Testis (tissue), 3 donors: ENCODE data around the gene NAV3. TPM values are rescaled to one million over a fixed set of nuclear protein-coding genes. Genes with fewer than 3 reads are reported as not detected.

Source experiments
- DNase-seq: peaks from one replicate; pipeline ENCODE4 v3.0.0-alpha.2; 2019
- H3K27ac ChIP-seq, 2 donors: fragments of 200-600 bp; sonication (generic); one replicate each; pipeline ENCODE4 v1.5.1; 2019
- H3K27me3 ChIP-seq: fragments of 200-600 bp; sonication (generic); one replicate; pipeline ENCODE4 v1.5.1; 2019
- H3K36me3 ChIP-seq: fragments of 200-600 bp; sonication (generic); one replicate; pipeline ENCODE4 v1.5.1; 2017; ENCODE audit warnings: low read depth; ENCODE audit errors: missing control alignments
- H3K4me1 ChIP-seq: fragments of 200-600 bp; sonication (generic); one replicate; pipeline ENCODE4 v1.5.1; 2019
- H3K4me3 ChIP-seq, 2 donors: fragments of 200-600 bp; sonication (generic); one replicate each; pipeline ENCODE4 v1.5.1; 2017 to 2019
- H3K9me3 ChIP-seq: fragments of 200-600 bp; sonication (generic); one replicate; pipeline ENCODE4 v1.5.1; 2017
- POLR2A ChIP-seq: fragments of 450-650 bp; IDR thresholded peaks from one replicate; pipeline ENCODE4 v1.6.1; 2017; ENCODE audit warnings: antibody characterized with exemption, mild to moderate bottlenecking, moderate library complexity
- WGBS, 2 donors: methylation state at CpG; one replicate each; pipeline ENCODE4 v1.1.5; 2018; 5-methylcytosine and 5-hydroxymethylcytosine counted together
- intact Hi-C: fragments of 100-400 bp; cut with DNase I; formaldehyde crosslinking; loops from one replicate; pipeline ENCODE4 v1.15.1; 2023; ENCODE audit warnings: low total_unique reads
- polyA plus RNA-seq: library from polyadenylated mRNA; stranded (reverse); fragments of 350-450 nt; fragmentation: Illumina TruSeq; extraction: RNeasy Lipid Tissue Mini Kit (QIAGEN cat#74804); gene quantifications from one replicate; pipeline ENCODE4 v1.2.3, GENCODE V29; 2014; ENCODE audit warnings: low read depth, low replicate concordance; ENCODE audit not compliant: insufficient read depth
- total RNA-seq, 2 donors: library from RNA; depleted of rRNA; stranded (reverse); fragments of >200 nt; gene quantifications; one replicate each; pipeline ENCODE4 v1.2.3, GENCODE V29; 2016
- TF ChIP-seq, protein P1 (sequence below), 3 experiments: fragments of 450-650 bp in 2 of 3; fragments of 200-600 bp in 1 of 3; sonication (generic) in 1 of 3; IDR thresholded peaks; one replicate each; pipeline ENCODE4 v1.5.1; 2016 to 2019; ENCODE audit warnings: antibody characterized with exemption in 3 of 3, mild to moderate bottlenecking in 2 of 3, moderate library complexity in 1 of 3

NAV3 gene
- total and polyA plus RNA-seq, 3 donors from 2014 or later, result 6.4 to 21.9 (median 20.0) TPM

DNA sequence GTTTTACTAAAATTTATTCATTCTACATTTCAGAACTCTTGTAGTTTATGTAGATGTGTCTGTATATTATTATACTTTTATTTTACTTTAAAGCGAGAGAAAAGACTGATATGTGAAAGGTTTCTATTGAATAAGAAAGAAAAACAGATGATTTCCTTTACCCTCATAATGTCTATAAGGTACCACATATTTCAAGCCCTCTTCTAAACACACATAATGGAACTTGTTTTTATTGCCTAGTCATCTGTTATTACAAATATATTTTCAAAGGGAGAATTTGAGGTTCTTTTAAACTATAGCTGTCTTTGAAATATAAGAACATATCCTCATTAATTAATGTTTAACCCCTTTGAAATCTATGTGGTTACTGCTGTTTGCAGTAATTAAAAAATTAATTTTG lies 34.5 kb downstream of the NAV3 start:
- H3K27ac ChIP-seq, result no peak overlapping the region
- H3K4me1 ChIP-seq, result no peaks in the 10 kb centered on the region
- H3K4me3 ChIP-seq, result no peak overlapping the region
- H3K27me3 ChIP-seq, result no peaks in the 10 kb centered on the region
- DNase-seq, result no peak
- intact Hi-C loops, result no loop called here
- TF ChIP-seq POLR2A, result no peak
- TF ChIP-seq, protein P1, sequence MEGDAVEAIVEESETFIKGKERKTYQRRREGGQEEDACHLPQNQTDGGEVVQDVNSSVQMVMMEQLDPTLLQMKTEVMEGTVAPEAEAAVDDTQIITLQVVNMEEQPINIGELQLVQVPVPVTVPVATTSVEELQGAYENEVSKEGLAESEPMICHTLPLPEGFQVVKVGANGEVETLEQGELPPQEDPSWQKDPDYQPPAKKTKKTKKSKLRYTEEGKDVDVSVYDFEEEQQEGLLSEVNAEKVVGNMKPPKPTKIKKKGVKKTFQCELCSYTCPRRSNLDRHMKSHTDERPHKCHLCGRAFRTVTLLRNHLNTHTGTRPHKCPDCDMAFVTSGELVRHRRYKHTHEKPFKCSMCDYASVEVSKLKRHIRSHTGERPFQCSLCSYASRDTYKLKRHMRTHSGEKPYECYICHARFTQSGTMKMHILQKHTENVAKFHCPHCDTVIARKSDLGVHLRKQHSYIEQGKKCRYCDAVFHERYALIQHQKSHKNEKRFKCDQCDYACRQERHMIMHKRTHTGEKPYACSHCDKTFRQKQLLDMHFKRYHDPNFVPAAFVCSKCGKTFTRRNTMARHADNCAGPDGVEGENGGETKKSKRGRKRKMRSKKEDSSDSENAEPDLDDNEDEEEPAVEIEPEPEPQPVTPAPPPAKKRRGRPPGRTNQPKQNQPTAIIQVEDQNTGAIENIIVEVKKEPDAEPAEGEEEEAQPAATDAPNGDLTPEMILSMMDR (IDR thresholded peaks at IDR 0.05), result no peak
- H3K36me3 ChIP-seq, result no peaks in the 10 kb centered on the region
- 92 to 95% methylated on average over 1 of the region's 1 CpG for whole genome bisulfite sequencing, 2 donors
- H3K9me3 ChIP-seq, result no peaks in the 10 kb centered on the region

DNA sequence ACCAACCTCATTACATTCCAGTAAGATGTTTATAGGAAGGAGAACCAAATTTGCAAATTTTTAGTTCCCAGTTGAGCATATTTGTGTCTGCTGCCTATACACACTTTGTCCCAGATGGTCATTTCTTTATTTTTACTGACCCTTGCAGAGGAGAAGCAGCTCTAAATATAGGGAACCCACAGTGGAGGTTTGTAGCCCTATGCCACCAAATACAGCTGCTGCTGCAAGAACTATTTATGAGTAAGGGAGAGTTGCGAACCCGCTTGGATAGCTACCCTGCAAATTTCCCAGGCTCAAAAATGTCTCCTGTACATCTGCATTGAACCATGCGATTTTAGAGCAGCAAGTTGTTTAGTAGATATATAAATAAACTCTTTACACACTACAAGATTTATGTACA lies 48.2 kb downstream of the NAV3 start:
- Histone ChIP-seq H3K9me3 (no peaks in the 10 kb centered on the region), H3K27ac (no peak overlapping the region), H3K4me1 (no peaks in the 10 kb centered on the region), H3K4me3 (no peak overlapping the region), H3K27me3 (no peaks in the 10 kb centered on the region), H3K36me3 (no peaks in the 10 kb centered on the region)
- no peak for DNase-seq
- TF ChIP-seq, protein P1 (IDR thresholded peaks at IDR 0.05), result no peak
- no peak for TF ChIP-seq POLR2A
- intact Hi-C loops, result no loop called here
- WGBS, 2 donors, result 82 to 84% methylated on average over 3 of the region's 3 CpGs

DNA sequence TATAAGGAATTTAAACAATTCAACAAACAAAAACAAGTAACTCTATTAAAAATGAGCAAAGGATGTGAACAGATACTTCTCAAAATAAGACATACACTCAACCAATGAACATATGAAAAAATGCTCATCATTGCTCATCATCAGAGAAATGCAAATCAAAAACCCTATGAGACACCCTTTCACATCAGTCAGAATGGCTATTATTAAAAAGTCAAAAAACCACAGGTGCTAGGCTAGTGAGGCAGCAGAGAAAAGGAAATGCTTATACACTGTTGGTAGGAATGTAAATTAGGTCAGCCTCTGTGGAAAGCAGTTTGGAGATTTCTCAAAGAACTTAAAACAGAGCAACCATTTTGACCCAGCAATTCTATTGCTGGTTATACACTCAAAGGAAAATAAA lies 52.0 kb downstream of the NAV3 start:
- TF ChIP-seq POLR2A, result no peak
- TF ChIP-seq, protein P1 (IDR thresholded peaks at IDR 0.05), result no peak
- intact Hi-C loops, result no loop called here
- Histone ChIP-seq H3K36me3 (no peaks in the 10 kb centered on the region), H3K4me1 (no peaks in the 10 kb centered on the region), H3K4me3 (no peak overlapping the region), H3K27ac (no peak overlapping the region), H3K9me3 (no peaks in the 10 kb centered on the region), H3K27me3 (no peaks in the 10 kb centered on the region)
- no peak for DNase-seq

DNA sequence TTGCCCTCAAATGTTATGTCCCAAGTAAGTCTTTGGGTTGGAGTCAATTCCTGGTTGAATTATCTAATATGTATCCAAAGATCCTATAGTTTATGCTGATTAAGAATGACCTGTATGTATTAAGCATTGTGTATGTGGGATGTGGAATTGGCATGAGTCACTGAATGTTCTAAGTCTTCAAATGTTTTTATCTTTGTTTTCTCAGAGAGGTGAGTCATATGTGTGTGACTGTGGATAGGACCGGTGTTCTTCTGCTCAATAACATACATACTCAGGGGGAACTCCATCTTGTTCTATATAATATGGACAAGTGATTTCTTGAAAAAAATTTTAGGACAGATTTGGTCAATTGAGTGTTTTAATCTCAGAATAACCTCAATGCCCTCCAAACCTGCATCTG lies 57.9 kb downstream of the NAV3 start:
- WGBS, 2 donors, result 73 to 74% methylated on average over 1 of the region's 1 CpG
- no peaks in the 10 kb centered on the region for H3K9me3 ChIP-seq
- H3K27me3 ChIP-seq, result no peaks in the 10 kb centered on the region
- DNase-seq, result no peak
- no peak overlapping the region for H3K27ac ChIP-seq
- intact Hi-C loops, result no loop called here
- no peaks in the 10 kb centered on the region for H3K36me3 ChIP-seq
- H3K4me1 ChIP-seq, result no peaks in the 10 kb centered on the region
- H3K4me3 ChIP-seq, result no peak overlapping the region
- no peak for TF ChIP-seq POLR2A
- TF ChIP-seq, protein P1 (IDR thresholded peaks at IDR 0.05), result no peak

DNA sequence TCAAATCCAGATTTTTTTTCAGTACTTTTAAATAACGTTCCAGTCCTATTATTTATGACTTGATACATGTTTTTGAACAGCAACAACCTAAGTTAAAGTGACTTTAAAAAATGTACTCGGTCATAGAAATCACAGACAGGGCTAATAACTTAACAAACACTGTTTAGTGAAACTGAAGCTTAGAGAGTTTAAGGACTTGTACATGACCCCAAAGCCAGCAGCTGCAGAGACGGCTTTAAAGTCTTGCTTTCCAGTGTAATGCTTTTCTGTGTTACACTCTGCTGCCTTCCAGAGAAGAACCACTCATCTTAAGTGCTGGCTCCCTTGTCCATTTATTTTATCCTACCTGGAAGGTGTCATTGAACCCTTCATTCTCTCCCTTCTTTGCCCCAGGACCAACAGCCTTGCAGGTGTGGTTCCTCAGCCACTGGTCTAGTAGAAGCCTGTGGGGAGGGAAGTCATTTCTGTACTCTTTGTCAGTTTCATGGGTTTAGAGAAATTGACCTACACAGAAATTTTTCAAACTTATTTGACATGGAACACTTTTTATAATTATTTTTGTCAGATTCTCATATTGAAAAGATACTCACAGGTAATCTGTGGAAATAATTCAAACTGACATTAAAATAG lies 60.9 kb downstream of the NAV3 start:
- Histone ChIP-seq H3K27ac (no peak overlapping the region), H3K9me3 (no peaks in the 10 kb centered on the region), H3K36me3 (no peaks in the 10 kb centered on the region), H3K27me3 (no peaks in the 10 kb centered on the region), H3K4me1 (no peaks in the 10 kb centered on the region), H3K4me3 (no peak overlapping the region)
- DNase-seq, result no peak
- intact Hi-C loops, result no loop called here
- TF ChIP-seq, protein P1 (IDR thresholded peaks at IDR 0.05), result no peak
- no peak for TF ChIP-seq POLR2A
- WGBS, 2 donors, result 62 to 72% methylated on average over 3 of the region's 3 CpGs
